Heart left ventricle (tissue), 13 donors: Measurements from ENCODE around the gene ZNF804B.

Source experiments
- POLR2A ChIP-seq, 2 donors: fragments of 450-650 bp; IDR thresholded peaks; one replicate each; pipeline ENCODE4 v1.6.1; 2017; ENCODE audit warnings: antibody characterized with exemption in 2 of 2, mild to moderate bottlenecking in 2 of 2, moderate library complexity in 2 of 2
- TF ChIP-seq, protein P1 (sequence below), 12 donors: fragments of 200-600 bp; sonication (generic) in 4 of 12; IDR thresholded peaks; one replicate each; pipeline versions ENCODE4 v1.5.0 to v1.8.0; 2018 to 2022; ENCODE audit warnings: antibody characterized with exemption in 12 of 12, mild to moderate bottlenecking in 5 of 12
- donor health status: ischemic (EF 13 %, LVEDD 7.1; RV severe dilation, severe dysfunction).
- donor health status: DM: no; HTN: yes; CAD: no.
- donor health status: DM: no; HTN: no; CAD: no.
- donor health status: ischemic (EF 25% LVEDD 6.9; RV normal size, moderate dysfunction).
- donor health status: ischemic (EF 25% LVEDD 5.7; RV mildly dilated, moderate dysfunction).
- donor health status: ischemic (EF 35%, LVEDD 5.7; RV mildly dilated, moderate dysfunction).
- donor health status: nonischemic (EF 11% LVEDD 7.7; RV severe dilation, severe dysfunction).
- donor health status: DM: yes; HTN: yes; CAD: no.
- donor health status: PGD.
- donor health status: ischemic (EF 29% LVEDD 5.4; RV normal size, mild dysfunction).
- donor health status: nonischemic (EF 23%, LVEDD 6.1; RV moderate dilation, normal function).

DNA sequence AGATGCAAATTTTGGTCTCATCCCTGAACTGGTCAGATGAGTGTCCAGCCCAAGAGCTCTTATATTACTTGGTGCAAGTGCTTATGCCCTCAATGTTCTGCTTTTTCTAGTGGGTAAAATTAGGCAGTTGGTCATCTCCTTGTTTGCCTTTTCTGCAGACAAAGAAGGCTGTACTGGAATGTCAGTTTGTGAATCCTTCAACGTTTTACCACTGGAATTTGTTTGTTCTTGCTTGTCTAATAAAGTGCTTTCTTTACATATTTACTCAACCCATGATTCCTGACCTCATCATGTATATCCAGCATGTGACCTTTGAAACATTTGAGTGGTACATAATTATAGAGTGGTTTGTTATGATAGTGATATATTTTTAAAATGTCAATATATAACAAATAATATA, 268.3 kb downstream of the ZNF804B start:
- TF ChIP-seq, protein P1, sequence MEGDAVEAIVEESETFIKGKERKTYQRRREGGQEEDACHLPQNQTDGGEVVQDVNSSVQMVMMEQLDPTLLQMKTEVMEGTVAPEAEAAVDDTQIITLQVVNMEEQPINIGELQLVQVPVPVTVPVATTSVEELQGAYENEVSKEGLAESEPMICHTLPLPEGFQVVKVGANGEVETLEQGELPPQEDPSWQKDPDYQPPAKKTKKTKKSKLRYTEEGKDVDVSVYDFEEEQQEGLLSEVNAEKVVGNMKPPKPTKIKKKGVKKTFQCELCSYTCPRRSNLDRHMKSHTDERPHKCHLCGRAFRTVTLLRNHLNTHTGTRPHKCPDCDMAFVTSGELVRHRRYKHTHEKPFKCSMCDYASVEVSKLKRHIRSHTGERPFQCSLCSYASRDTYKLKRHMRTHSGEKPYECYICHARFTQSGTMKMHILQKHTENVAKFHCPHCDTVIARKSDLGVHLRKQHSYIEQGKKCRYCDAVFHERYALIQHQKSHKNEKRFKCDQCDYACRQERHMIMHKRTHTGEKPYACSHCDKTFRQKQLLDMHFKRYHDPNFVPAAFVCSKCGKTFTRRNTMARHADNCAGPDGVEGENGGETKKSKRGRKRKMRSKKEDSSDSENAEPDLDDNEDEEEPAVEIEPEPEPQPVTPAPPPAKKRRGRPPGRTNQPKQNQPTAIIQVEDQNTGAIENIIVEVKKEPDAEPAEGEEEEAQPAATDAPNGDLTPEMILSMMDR (IDR thresholded peaks at IDR 0.05): no peak
- no peak for TF ChIP-seq POLR2A (IDR thresholded peaks at IDR 0.05)
